Neuronal stem cell (in vitro differentiated cells): ENCODE measurements around the gene DRD4.

Experiments used
- DNase-seq: peaks from one replicate; pipeline ENCODE4 v3.0.0-alpha.2; 2013; ENCODE audit warnings: low spot score
- H2AFZ ChIP-seq: one replicate; pipeline ENCODE4 v1.6.1; 2013; ENCODE audit warnings: mild to moderate bottlenecking, low read length, inconsistent platforms
- H2AK5ac ChIP-seq: 2 replicates; pipeline ENCODE4 v1.6.1; 2013; ENCODE audit warnings: low read depth, mild to moderate bottlenecking, inconsistent platforms, low read length, moderate library complexity, mixed read lengths
- H2BK120ac ChIP-seq: 2 replicates; pipeline ENCODE4 v1.6.1; 2013; ENCODE audit warnings: low read depth, mild to moderate bottlenecking, inconsistent platforms, low read length, moderate library complexity, mixed read lengths
- H2BK12ac ChIP-seq: one replicate; pipeline ENCODE4 v1.6.1; 2013; ENCODE audit warnings: low read length, inconsistent platforms
- H2BK15ac ChIP-seq: 2 replicates; pipeline ENCODE4 v1.6.1; 2013; ENCODE audit warnings: mild to moderate bottlenecking, low read length, inconsistent platforms, mixed read lengths
- H2BK5ac ChIP-seq: one replicate; pipeline ENCODE4 v1.6.1; 2013; ENCODE audit warnings: inconsistent platforms, mild to moderate bottlenecking, low read length, moderate library complexity
- H3K14ac ChIP-seq: one replicate; pipeline ENCODE4 v1.6.1; 2013; ENCODE audit warnings: low read length, inconsistent platforms
- H3K18ac ChIP-seq: 2 replicates; pipeline ENCODE4 v1.6.1; 2013; ENCODE audit warnings: low read length, inconsistent platforms
- H3K23ac ChIP-seq: 2 replicates; pipeline ENCODE4 v1.6.1; 2013; ENCODE audit warnings: low read depth, mild to moderate bottlenecking, mixed read lengths, low read length, inconsistent platforms; ENCODE audit not compliant: poor library complexity
- H3K27ac ChIP-seq: replicated peaks from 3 replicates; pipeline ENCODE4 v1.5.1; 2013; ENCODE audit warnings: low read length, inconsistent platforms
- H3K27me3 ChIP-seq, 3 experiments: 2 replicates each; pipeline ENCODE4 v1.6.1; 2013; ENCODE audit warnings: low read length in 3 of 3, mild to moderate bottlenecking in 2 of 3, inconsistent platforms in 1 of 3, low read depth in 1 of 3, mixed read lengths in 1 of 3, moderate library complexity in 1 of 3; ENCODE audit not compliant: control insufficient read depth in 3 of 3, insufficient read depth in 3 of 3
- H3K36me3 ChIP-seq, 2 donors: replicated peaks in 1 of 2; 2 replicates each; pipeline ENCODE4 v1.6.1; 2013; ENCODE audit warnings: low read length in 2 of 2; ENCODE audit not compliant: control insufficient read depth in 2 of 2, insufficient read depth in 2 of 2
- H3K4ac ChIP-seq: 2 replicates; pipeline ENCODE4 v1.6.1; 2013; ENCODE audit warnings: inconsistent platforms, mild to moderate bottlenecking, low read length, moderate library complexity
- H3K4me1 ChIP-seq, 2 donors: 1 replicate in 1 of 2; 2 replicates in 1 of 2; pipeline ENCODE4 v1.6.1; 2013; ENCODE audit warnings: low read length in 2 of 2, low read depth in 1 of 2; ENCODE audit not compliant: control insufficient read depth in 2 of 2, insufficient read depth in 1 of 2
- H3K4me2 ChIP-seq: one replicate; pipeline ENCODE4 v1.6.1; 2013; ENCODE audit warnings: mild to moderate bottlenecking, low read length, inconsistent platforms; ENCODE audit not compliant: insufficient read depth, poor library complexity, severe bottlenecking
- H3K4me3 ChIP-seq, 2 donors: 2 replicates each; pipeline ENCODE4 v1.5.1; 2013; ENCODE audit warnings: low read length in 2 of 2, mild to moderate bottlenecking in 2 of 2, inconsistent platforms in 1 of 2, moderate library complexity in 1 of 2
- H3K79me1 ChIP-seq: one replicate; pipeline ENCODE4 v1.6.1; 2013; ENCODE audit warnings: low read depth, mild to moderate bottlenecking, inconsistent platforms, low read length, moderate library complexity
- H3K9ac ChIP-seq: one replicate; pipeline ENCODE4 v1.6.1; 2013; ENCODE audit warnings: mild to moderate bottlenecking, low read depth, low read length, inconsistent platforms; ENCODE audit not compliant: poor library complexity
- H3K9me3 ChIP-seq, 2 donors: replicated peaks in 1 of 2; 2 replicates each; pipeline versions ENCODE3 to v1.6.1; 2013; ENCODE audit warnings: low read length in 2 of 2, mild to moderate bottlenecking in 2 of 2, inconsistent platforms in 1 of 2, low read depth in 1 of 2, mixed read lengths in 1 of 2, moderate library complexity in 1 of 2; ENCODE audit not compliant: control insufficient read depth in 2 of 2, insufficient read depth in 1 of 2
- H4K8ac ChIP-seq: one replicate; pipeline ENCODE4 v1.6.1; 2013; ENCODE audit warnings: low read depth, mild to moderate bottlenecking, inconsistent platforms, low read length, moderate library complexity
- H4K91ac ChIP-seq: one replicate; pipeline ENCODE4 v1.6.1; 2013; ENCODE audit warnings: low read length, low read depth, mild to moderate bottlenecking, inconsistent platforms; ENCODE audit not compliant: poor library complexity
- WGBS, 2 donors: extraction: QIAGEN DNeasy Blood & Tissue Kit; methylation state at CpG; one replicate each; pipeline ENCODE4 v1.1.7; 2013; ENCODE audit warnings: missing lambda C conversion rate in 2 of 2, mixed read lengths in 1 of 2; ENCODE audit not compliant: insufficient read length in 2 of 2, insufficient replicate concordance in 1 of 2; ENCODE audit errors: extremely low coverage in 2 of 2; 5-methylcytosine and 5-hydroxymethylcytosine counted together

DRD4 gene

GRCh38 chr11:624705-625635, 12.1 kb upstream of the DRD4 start, which contains the start of gene CDHR5:
TSS of gene CDHR5 (minus strand) at chr11:624955. CDS start at chr11:624902, 53 bp downstream.
- H3K4me1 ChIP-seq = peaks cover 0 to 1% of the 10 kb centered on the region in 2 donors
- no peak within 1 kb of the TSS for H3K4ac ChIP-seq
- H4K91ac ChIP-seq = no peak within 1 kb of the TSS
- no peak within 1 kb of the TSS for H3K4me2 ChIP-seq
- H2BK15ac ChIP-seq = no peak within 1 kb of the TSS
- no CpG with 5 or more reads among the region's 33 CpGs for WGBS, 2 donors
- H3K36me3 ChIP-seq = peaks cover 0 to 3% of the 10 kb centered on the region in 2 donors
- H2AFZ ChIP-seq = no peak within 1 kb of the TSS
- H3K14ac ChIP-seq = no peak within 1 kb of the TSS
- H2AK5ac ChIP-seq = peak within 1 kb of the TSS; percentile 75
- peak within 1 kb of the TSS; percentile 31 for H3K23ac ChIP-seq
- peaks cover 0 to 2% of the 10 kb centered on the region in 2 donors for H3K9me3 ChIP-seq
- no peak within 1 kb of the TSS for H4K8ac ChIP-seq
- peaks cover 0 to 11% (median 0%) of the 10 kb centered on the region in 3 experiments for H3K27me3 ChIP-seq
- H2BK120ac ChIP-seq = no peak within 1 kb of the TSS
- no peaks in the 10 kb centered on the region for H3K79me1 ChIP-seq
- DNase-seq = no peak
- H3K18ac ChIP-seq = no peak within 1 kb of the TSS
- H3K27ac ChIP-seq = no peak within 1 kb of the TSS
- peak within 1 kb of the TSS; percentile 50 for H3K9ac ChIP-seq
- H3K4me3 ChIP-seq = no peak within 1 kb of the TSS
- no peak within 1 kb of the TSS for H2BK12ac ChIP-seq
- peak within 1 kb of the TSS; percentile 82 for H2BK5ac ChIP-seq

- Histone ChIP-seq H3K36me3 (peaks cover 0 to 3% of the 10 kb centered on the region in 2 donors), H4K91ac (no peak overlapping the region), H3K27me3 (peaks cover 0 to 11% (median 0%) of the 10 kb centered on the region in 3 experiments), H2BK120ac (no peak overlapping the region), H4K8ac (no peak overlapping the region), H2AFZ (no peak overlapping the region), H3K79me1 (no peaks in the 10 kb centered on the region), H2AK5ac (peak overlapping the region; percentile 8), H3K9ac (no peak overlapping the region), H3K27ac (no peak overlapping the region), H3K23ac (no peak overlapping the region), H3K4ac (no peak overlapping the region), H2BK5ac (no peak overlapping the region), H3K4me2 (no peak overlapping the region), H3K4me3 (no peak overlapping the region), H3K18ac (no peak overlapping the region), H2BK15ac (no peak overlapping the region), H2BK12ac (no peak overlapping the region), H3K9me3 (peaks cover 0 to 2% of the 10 kb centered on the region in 2 donors), H3K14ac (no peak overlapping the region), H3K4me1 (peaks cover 0 to 1% of the 10 kb centered on the region in 2 donors)
- no CpG with 5 or more reads among the region's 22 CpGs for WGBS, 2 donors
- no peak for DNase-seq
Measured at GRCh38 chr11:625636-626268, 11.3 kb upstream of the DRD4 start.

- Histone ChIP-seq H3K27me3 (peaks cover 0 to 11% (median 0%) of the 10 kb centered on the region in 3 experiments), H2BK12ac (no peak within 1 kb of the TSS), H2AFZ (no peak within 1 kb of the TSS), H3K9ac (no peak within 1 kb of the TSS), H2BK15ac (no peak within 1 kb of the TSS), H4K8ac (no peak within 1 kb of the TSS), H3K4ac (no peak within 1 kb of the TSS), H2BK5ac (no peak within 1 kb of the TSS), H3K79me1 (no peaks in the 10 kb centered on the region), H2BK120ac (no peak within 1 kb of the TSS), H3K9me3 (peaks cover 0 to 2% of the 10 kb centered on the region in 2 donors), H3K23ac (no peak within 1 kb of the TSS), H3K4me1 (peaks cover 0 to 1% of the 10 kb centered on the region in 2 donors), H3K27ac (no peak within 1 kb of the TSS), H2AK5ac (no peak within 1 kb of the TSS), H4K91ac (no peak within 1 kb of the TSS), H3K18ac (peak within 1 kb of the TSS; percentile 9), H3K14ac (no peak within 1 kb of the TSS), H3K36me3 (peaks cover 0 to 3% of the 10 kb centered on the region in 2 donors), H3K4me2 (peak within 1 kb of the TSS; percentile 56), H3K4me3 (no peak within 1 kb of the TSS)
- DNase-seq = no peak
- WGBS, 2 donors = no CpG with 5 or more reads among the region's 72 CpGs
Measured at GRCh38 chr11:626475-627307, 10.4 kb upstream of the DRD4 start, which contains the start of gene SCT. TSS of gene SCT (minus strand) at chr11:627181. CDS start at chr11:627143, 38 bp downstream.
